DMS153 (cell line): ENCODE data around the gene ELF1.
"Not testable (repeated sequence)": the region's sequence is repeated elsewhere in the genome, so short reads cannot be mapped to it uniquely, and the experiment has no call there.

ENCODE experiments used
- DNase-seq: peaks from one replicate; lab custom pipeline; 2025; lab: John Stamatoyannopoulos, UW

The ELF1 gene

GRCh38 chr13:40933508-40934204 is 85.5 kb downstream of the ELF1 start:
- DNase-seq, result no peak

GRCh38 chr13:40932252-40932651 is 86.9 kb downstream of the ELF1 start:
- DNase-seq, result no peak

GRCh38 chr13:40931719-40932118 is 87.4 kb downstream of the ELF1 start:
- DNase-seq, result no peak

GRCh38 chr13:40929883-40930282 is 89.2 kb downstream of the ELF1 start:
- DNase-seq, result not testable (repeated sequence)

- no peak for DNase-seq
Measured at GRCh38 chr13:40928980-40929379, 90.1 kb downstream of the ELF1 start.

- no peak for DNase-seq
Measured at GRCh38 chr13:40927929-40928328, 91.2 kb downstream of the ELF1 start.

- no peak for DNase-seq
Measured at GRCh38 chr13:40923867-40924266, 95.2 kb downstream of the ELF1 start.

- DNase-seq, result no peak
Measured at GRCh38 chr13:40922437-40923040, 96.6 kb downstream of the ELF1 start.

- no peak for DNase-seq
Measured at GRCh38 chr13:40920826-40921225, 98.3 kb downstream of the ELF1 start.

GRCh38 chr13:40919901-40920300 is 99.2 kb downstream of the ELF1 start:
- DNase-seq, result not testable (repeated sequence)

- DNase-seq, result no peak
Measured at GRCh38 chr13:40916207-40916998, 102.7 kb downstream of the ELF1 start.

- not testable (repeated sequence) for DNase-seq
Measured at GRCh38 chr13:40914863-40915262, 104.3 kb downstream of the ELF1 start.

- DNase-seq, result no peak
Measured at GRCh38 chr13:40911341-40911740, 107.8 kb downstream of the ELF1 start.

GRCh38 chr13:40910324-40911050 is 108.6 kb downstream of the ELF1 start:
- no peak for DNase-seq

- DNase-seq, result not testable (repeated sequence)
Measured at GRCh38 chr13:40909541-40910200, 109.4 kb downstream of the ELF1 start.

- DNase-seq, result no peak
Measured at GRCh38 chr13:40908546-40908945, 110.6 kb downstream of the ELF1 start.

- not testable (repeated sequence) for DNase-seq
Measured at GRCh38 chr13:40901032-40901431, 118.1 kb downstream of the ELF1 start.

- DNase-seq, result not testable (repeated sequence)
Measured at GRCh38 chr13:40900568-40900967, 118.5 kb downstream of the ELF1 start.

- DNase-seq, result no peak
Measured at GRCh38 chr13:40897053-40897452, 122.1 kb downstream of the ELF1 start.

GRCh38 chr13:40895227-40896184 is 123.6 kb downstream of the ELF1 start:
- no peak for DNase-seq

- not testable (repeated sequence) for DNase-seq
Measured at GRCh38 chr13:40893573-40893972, 125.5 kb downstream of the ELF1 start.
